ENCODE measurements around the gene NPIPB2.
"Not testable (repeated sequence)": the region's sequence is repeated elsewhere in the genome, so short reads cannot be mapped to it uniquely, and the experiment has no call there.

The NPIPB2 gene

DNA sequence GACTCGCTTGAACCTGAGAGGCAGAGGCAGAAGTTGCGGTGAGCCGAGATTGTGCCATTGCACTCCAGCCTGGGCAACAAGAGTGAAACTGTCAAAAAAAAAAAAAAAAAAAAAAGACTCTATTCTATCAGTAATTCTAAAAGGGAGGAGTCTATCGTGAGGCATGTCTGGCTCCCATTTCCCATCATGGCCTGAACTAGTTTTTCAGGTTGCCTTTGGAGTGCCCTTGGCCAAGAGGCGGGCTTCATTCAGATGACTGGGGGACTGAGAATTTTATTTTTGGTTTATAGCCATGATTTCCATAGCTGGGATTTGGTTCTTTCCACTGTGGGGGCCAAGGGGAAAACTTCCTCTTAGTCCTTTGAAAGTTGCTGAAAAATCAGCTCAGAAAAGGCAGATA is 31.2 kb upstream of the NPIPB2 start:
- H3K27me3 ChIP-seq (ENCODE audit: control insufficient read depth in 1 of 2, insufficient read depth in 2 of 2, low read length in 2 of 2): no peaks in the 10 kb centered on the region
- H3K9ac ChIP-seq (ENCODE audit: low read length in 2 of 2): no peak overlapping the region
- peaks cover 19% of the 10 kb centered on the region for H3K4me1 ChIP-seq (ENCODE audit: control insufficient read depth, insufficient read depth, low read length)
- H3K36me3 ChIP-seq (ENCODE audit: control insufficient read depth in 2 of 2, insufficient read depth in 2 of 2, low read length in 2 of 2): no peaks in the 10 kb centered on the region
- H3K9me3 ChIP-seq (ENCODE audit: control insufficient read depth in 2 of 2, low read length in 2 of 2): no peaks in the 10 kb centered on the region
- H3K4me3 ChIP-seq (ENCODE audit: low read length in 2 of 2): no peak overlapping the region
- no peak overlapping the region for H3K27ac ChIP-seq (ENCODE audit: low read length)

DNA sequence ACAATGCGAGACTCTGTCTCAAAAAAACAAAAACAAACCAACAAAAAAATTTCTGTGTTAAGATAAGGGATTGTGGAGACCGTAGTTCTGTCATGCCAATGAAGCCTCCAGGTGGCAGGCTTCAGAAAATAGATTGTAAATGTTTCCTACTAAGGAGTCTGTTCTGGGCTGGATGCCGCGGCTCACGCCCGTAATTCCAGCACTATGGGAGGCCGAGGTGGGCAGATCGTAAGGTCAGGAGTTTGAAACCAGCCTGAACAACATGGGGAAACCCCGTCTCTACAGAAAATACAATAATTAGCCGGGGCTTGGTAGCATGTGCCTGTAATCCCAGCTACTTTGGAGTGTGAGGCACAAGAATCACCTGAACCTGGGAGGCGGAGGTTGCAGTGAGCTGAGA is 30.3 kb upstream of the NPIPB2 start:
- Histone ChIP-seq H3K4me1 (ENCODE audit: control insufficient read depth, insufficient read depth, low read length) (peaks cover 9% of the 10 kb centered on the region), H3K9ac (ENCODE audit: low read length in 2 of 2) (no peak overlapping the region), H3K4me3 (ENCODE audit: low read length in 2 of 2) (no peak overlapping the region), H3K27me3 (ENCODE audit: control insufficient read depth in 1 of 2, insufficient read depth in 2 of 2, low read length in 2 of 2) (no peaks in the 10 kb centered on the region), H3K27ac (ENCODE audit: low read length) (no peak overlapping the region), H3K9me3 (ENCODE audit: control insufficient read depth in 2 of 2, low read length in 2 of 2) (no peaks in the 10 kb centered on the region), H3K36me3 (ENCODE audit: control insufficient read depth in 2 of 2, insufficient read depth in 2 of 2, low read length in 2 of 2) (no peaks in the 10 kb centered on the region)

DNA sequence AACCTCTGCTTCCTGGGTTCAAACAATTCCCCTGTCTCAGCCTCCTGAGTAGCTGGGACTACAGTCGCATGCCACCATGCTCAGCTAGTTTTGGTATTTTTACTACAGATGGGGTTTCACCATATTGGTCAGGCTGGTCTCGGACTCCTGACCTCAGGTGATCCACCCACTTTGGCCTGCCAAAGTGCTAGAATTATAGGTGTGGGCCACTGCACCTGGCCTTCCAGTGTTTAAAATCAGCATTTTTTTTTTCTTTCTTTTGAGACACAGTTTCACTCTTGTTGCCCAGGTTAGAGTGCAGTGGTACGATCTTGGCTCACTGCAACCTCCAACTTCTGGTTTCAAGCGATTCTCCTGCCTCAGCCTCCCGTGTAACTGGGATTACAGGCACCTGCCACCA is 28.4 kb upstream of the NPIPB2 start:
- H3K27me3 ChIP-seq (ENCODE audit: control insufficient read depth in 1 of 2, insufficient read depth in 2 of 2, low read length in 2 of 2); H3K4me1 ChIP-seq (ENCODE audit: control insufficient read depth, insufficient read depth, low read length); H3K27ac ChIP-seq (ENCODE audit: low read length); H3K4me3 ChIP-seq (ENCODE audit: low read length in 2 of 2); H3K36me3 ChIP-seq (ENCODE audit: control insufficient read depth in 2 of 2, insufficient read depth in 2 of 2, low read length in 2 of 2); H3K9me3 ChIP-seq (ENCODE audit: control insufficient read depth in 2 of 2, low read length in 2 of 2); H3K9ac ChIP-seq (ENCODE audit: low read length in 2 of 2): not testable (repeated sequence)

DNA sequence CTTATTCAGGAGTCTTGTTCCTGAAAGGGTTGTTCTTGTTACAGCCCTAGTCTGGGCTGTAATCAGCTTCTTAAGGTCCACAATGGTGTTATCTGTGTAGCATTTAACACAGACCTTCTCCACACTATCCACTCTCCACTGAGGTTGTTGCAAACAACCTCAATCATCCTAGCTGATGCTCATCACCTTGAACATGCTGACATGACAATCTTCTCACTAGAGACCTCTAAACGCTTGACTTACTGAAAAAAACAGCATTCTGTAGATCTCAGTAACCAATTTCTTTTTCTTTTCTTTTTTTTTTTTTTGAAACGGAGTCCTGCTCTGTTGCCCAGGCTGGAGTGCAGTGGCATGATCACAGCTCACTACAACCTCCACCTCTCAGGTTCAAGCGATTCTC is 26.7 kb upstream of the NPIPB2 start:
- Histone ChIP-seq H3K27ac (ENCODE audit: low read length) (no peak overlapping the region), H3K9me3 (ENCODE audit: control insufficient read depth in 2 of 2, low read length in 2 of 2) (no peaks in the 10 kb centered on the region), H3K4me1 (ENCODE audit: control insufficient read depth, insufficient read depth, low read length) (no peaks in the 10 kb centered on the region)

DNA sequence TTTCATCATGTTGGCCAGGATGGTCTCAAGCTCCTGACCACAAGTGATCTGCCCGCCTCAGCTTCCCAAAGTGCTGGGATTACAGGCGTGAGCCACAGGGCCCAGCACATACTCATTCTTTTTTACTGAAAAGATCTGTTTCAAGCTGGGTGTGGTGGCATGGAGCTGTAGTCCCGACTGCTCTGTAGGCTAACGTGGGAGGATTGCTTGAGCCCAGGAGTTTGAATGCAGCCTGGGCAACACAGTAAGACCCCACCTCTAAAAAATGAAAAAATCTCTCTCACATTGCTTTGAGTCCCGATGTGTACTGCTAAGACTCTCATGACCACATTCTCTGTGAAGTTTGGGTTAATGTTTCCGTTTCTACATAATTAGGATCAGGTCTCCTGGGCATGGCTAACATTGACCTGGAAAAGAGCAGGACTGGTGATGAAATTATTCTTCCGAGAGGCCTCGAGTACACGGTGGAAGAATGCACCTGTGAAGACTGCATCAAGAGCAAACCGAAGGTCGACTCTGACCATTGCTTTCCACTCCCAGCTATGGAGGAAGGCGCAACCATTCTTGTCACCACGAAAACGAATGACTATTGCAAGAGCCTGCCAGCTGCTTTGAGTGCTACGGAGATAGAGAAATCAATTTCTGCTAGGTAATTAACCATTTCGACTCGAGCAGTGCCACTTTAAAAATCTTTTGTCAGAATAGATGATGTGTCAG is 25.5 kb upstream of the NPIPB2 start:
- Histone ChIP-seq H3K4me1 (ENCODE audit: control insufficient read depth, insufficient read depth, low read length) (no peaks in the 10 kb centered on the region), H3K36me3 (ENCODE audit: control insufficient read depth in 2 of 2, insufficient read depth in 2 of 2, low read length in 2 of 2) (no peaks in the 10 kb centered on the region), H3K27ac (ENCODE audit: low read length) (no peak overlapping the region), H3K9me3 (ENCODE audit: control insufficient read depth in 2 of 2, low read length in 2 of 2) (no peaks in the 10 kb centered on the region), H3K4me3 (ENCODE audit: low read length in 2 of 2) (no peak overlapping the region), H3K9ac (ENCODE audit: low read length in 2 of 2) (no peak overlapping the region), H3K27me3 (ENCODE audit: control insufficient read depth in 1 of 2, insufficient read depth in 2 of 2, low read length in 2 of 2) (no peaks in the 10 kb centered on the region)

More for the DNA sequence above, 26.7 kb upstream of the NPIPB2 start:
- no peak overlapping the region for H3K4me3 ChIP-seq (ENCODE audit: low read length in 2 of 2)
- no peak overlapping the region for H3K9ac ChIP-seq (ENCODE audit: low read length in 2 of 2)
- H3K36me3 ChIP-seq (ENCODE audit: control insufficient read depth in 2 of 2, insufficient read depth in 2 of 2, low read length in 2 of 2): no peaks in the 10 kb centered on the region
- H3K27me3 ChIP-seq (ENCODE audit: control insufficient read depth in 1 of 2, insufficient read depth in 2 of 2, low read length in 2 of 2): no peaks in the 10 kb centered on the region

DNA sequence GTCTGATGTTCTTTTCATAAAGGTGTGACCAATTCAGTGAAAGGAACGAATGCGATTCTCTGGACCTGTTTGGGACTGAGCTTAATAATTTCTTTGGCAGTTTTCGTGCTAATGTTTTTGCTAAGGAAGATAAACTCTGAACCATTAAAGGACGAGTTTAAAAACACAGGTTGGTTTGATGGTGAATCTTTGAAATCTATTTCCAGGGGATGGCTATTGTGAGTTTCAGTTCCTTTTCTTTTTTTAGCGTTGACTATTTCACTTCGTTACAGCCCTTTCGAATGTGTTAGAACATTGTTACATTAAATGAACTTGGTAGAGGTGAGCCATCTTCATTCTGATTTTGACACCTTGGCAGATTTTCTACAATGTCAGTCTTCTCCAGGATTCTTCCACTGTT is 24.3 kb upstream of the NPIPB2 start:
- Histone ChIP-seq H3K4me1 (ENCODE audit: control insufficient read depth, insufficient read depth, low read length) (no peaks in the 10 kb centered on the region), H3K4me3 (ENCODE audit: low read length in 2 of 2) (no peak overlapping the region), H3K27me3 (ENCODE audit: control insufficient read depth in 1 of 2, insufficient read depth in 2 of 2, low read length in 2 of 2) (no peaks in the 10 kb centered on the region), H3K36me3 (ENCODE audit: control insufficient read depth in 2 of 2, insufficient read depth in 2 of 2, low read length in 2 of 2) (no peaks in the 10 kb centered on the region), H3K9me3 (ENCODE audit: control insufficient read depth in 2 of 2, low read length in 2 of 2) (no peaks in the 10 kb centered on the region), H3K27ac (ENCODE audit: low read length) (no peak overlapping the region), H3K9ac (ENCODE audit: low read length in 2 of 2) (no peak overlapping the region)

DNA sequence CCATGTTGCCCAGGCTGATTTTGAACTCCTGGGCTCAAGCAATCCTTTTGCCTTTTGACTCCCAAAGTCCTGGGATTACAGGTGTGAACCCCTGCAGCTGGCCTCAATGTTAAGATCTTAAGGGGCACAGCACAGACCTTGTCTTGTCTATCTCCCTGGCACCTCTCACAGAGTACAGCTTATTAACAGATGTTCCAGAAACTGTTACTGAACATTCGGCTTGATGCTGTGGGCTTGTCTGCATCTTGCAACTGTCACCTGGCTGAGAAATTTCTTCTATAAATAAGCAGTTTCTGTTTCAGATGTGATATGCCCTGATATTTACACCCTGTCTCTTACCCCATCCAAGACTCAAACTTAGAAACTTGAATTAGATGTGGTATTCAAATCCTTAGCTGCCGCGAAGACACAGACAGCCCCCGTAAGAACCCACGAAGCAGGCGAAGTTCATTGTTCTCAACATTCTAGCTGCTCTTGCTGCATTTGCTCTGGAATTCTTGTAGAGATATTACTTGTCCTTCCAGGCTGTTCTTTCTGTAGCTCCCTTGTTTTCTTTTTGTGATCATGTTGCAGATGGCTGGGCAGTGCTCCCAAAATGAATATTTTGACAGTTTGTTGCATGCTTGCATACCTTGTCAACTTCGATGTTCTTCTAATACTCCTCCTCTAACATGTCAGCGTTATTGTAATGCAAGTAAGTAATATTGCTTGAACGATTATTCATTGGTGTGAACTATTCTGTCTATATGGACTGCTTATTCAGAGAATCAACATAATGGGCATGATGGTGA is 23.1 kb upstream of the NPIPB2 start, which contains the start of gene TNFRSF17:
TNFRSF17 (plus strand) TSS at position 450 of the 791 bp plus-strand sequence; CDS start at position 565, 115 bp downstream.
- no peaks in the 10 kb centered on the region for H3K4me1 ChIP-seq (ENCODE audit: control insufficient read depth, insufficient read depth, low read length)
- H3K9me3 ChIP-seq (ENCODE audit: control insufficient read depth in 2 of 2, low read length in 2 of 2): no peaks in the 10 kb centered on the region
- no peak within 1 kb of the TSS for H3K27ac ChIP-seq (ENCODE audit: low read length)
- no peaks in the 10 kb centered on the region for H3K27me3 ChIP-seq (ENCODE audit: control insufficient read depth in 1 of 2, insufficient read depth in 2 of 2, low read length in 2 of 2)
- no peak within 1 kb of the TSS for H3K9ac ChIP-seq (ENCODE audit: low read length in 2 of 2)
- no peaks in the 10 kb centered on the region for H3K36me3 ChIP-seq (ENCODE audit: control insufficient read depth in 2 of 2, insufficient read depth in 2 of 2, low read length in 2 of 2)
- H3K4me3 ChIP-seq (ENCODE audit: low read length in 2 of 2): no peak within 1 kb of the TSS

DNA sequence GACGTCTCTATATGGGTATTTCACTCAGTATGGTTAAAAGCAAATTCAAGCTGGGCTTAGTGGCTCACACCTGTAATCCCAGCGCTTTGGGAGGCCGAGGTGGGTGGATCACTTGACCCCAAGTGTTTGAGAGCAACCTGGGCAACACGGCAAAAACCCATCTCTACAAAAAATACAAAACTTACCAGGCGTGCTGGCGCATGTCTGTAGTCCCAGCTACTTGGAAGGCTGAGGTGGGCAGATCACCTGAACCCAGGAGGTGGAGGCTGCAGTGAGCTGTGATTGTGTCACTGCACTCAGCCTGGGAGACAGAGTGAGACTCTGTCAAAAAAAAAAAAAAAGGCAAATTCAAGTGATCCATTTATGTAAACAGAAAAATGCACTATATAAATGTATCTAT is 21.9 kb upstream of the NPIPB2 start:
- no peaks in the 10 kb centered on the region for H3K36me3 ChIP-seq (ENCODE audit: control insufficient read depth in 2 of 2, insufficient read depth in 2 of 2, low read length in 2 of 2)
- H3K27me3 ChIP-seq (ENCODE audit: control insufficient read depth in 1 of 2, insufficient read depth in 2 of 2, low read length in 2 of 2): no peaks in the 10 kb centered on the region
- no peak overlapping the region for H3K4me3 ChIP-seq (ENCODE audit: low read length in 2 of 2)
- H3K27ac ChIP-seq (ENCODE audit: low read length): no peak overlapping the region
- H3K9me3 ChIP-seq (ENCODE audit: control insufficient read depth in 2 of 2, low read length in 2 of 2): no peaks in the 10 kb centered on the region
- H3K9ac ChIP-seq (ENCODE audit: low read length in 2 of 2): no peak overlapping the region
- H3K4me1 ChIP-seq (ENCODE audit: control insufficient read depth, insufficient read depth, low read length): no peaks in the 10 kb centered on the region

DNA sequence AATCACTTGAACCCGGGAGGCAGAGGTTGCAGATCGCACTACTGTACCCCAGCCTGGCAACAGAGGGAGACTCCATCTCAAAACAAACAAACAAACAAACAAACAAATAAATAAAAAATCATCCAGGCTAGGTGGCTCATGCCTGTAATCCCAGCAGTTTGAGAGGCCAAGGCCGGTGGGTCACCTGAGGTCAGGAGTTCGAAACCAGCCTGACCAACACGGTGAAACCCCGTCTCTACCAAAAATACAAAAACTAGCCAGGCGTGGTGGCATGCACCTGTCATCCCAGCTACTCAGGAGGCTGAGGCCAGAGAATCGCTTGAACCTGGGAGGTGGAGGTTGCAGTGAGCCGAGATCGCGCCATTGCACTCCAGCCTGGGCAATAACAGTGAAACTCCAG is 21.1 kb upstream of the NPIPB2 start:
- not testable (repeated sequence) for H3K27me3 ChIP-seq (ENCODE audit: control insufficient read depth in 1 of 2, insufficient read depth in 2 of 2, low read length in 2 of 2); H3K4me1 ChIP-seq (ENCODE audit: control insufficient read depth, insufficient read depth, low read length); H3K9ac ChIP-seq (ENCODE audit: low read length in 2 of 2); H3K9me3 ChIP-seq (ENCODE audit: control insufficient read depth in 2 of 2, low read length in 2 of 2); H3K4me3 ChIP-seq (ENCODE audit: low read length in 2 of 2); H3K36me3 ChIP-seq (ENCODE audit: control insufficient read depth in 2 of 2, insufficient read depth in 2 of 2, low read length in 2 of 2); H3K27ac ChIP-seq (ENCODE audit: low read length)

DNA sequence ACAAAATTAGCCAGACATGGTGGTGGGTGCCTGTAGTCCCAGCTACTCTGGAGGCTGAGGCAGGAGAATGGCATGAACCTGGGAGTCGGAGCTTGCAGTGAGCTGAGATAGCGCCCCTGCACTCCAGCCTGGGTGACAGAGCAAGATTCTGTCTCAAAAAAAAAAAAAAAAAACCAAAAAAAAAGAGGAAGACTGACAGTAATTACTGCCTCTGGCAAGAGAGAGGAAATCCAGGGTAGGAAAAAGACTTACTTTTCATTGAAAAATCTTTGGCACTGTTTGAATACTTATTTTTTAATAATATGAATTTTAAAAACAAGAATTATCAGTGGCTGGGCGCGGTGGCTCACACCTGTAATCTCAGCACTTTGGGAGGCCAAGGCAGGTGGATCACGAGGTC is 20.6 kb upstream of the NPIPB2 start:
- H3K9ac ChIP-seq (ENCODE audit: low read length in 2 of 2); H3K27ac ChIP-seq (ENCODE audit: low read length); H3K4me3 ChIP-seq (ENCODE audit: low read length in 2 of 2); H3K27me3 ChIP-seq (ENCODE audit: control insufficient read depth in 1 of 2, insufficient read depth in 2 of 2, low read length in 2 of 2); H3K36me3 ChIP-seq (ENCODE audit: control insufficient read depth in 2 of 2, insufficient read depth in 2 of 2, low read length in 2 of 2); H3K4me1 ChIP-seq (ENCODE audit: control insufficient read depth, insufficient read depth, low read length); H3K9me3 ChIP-seq (ENCODE audit: control insufficient read depth in 2 of 2, low read length in 2 of 2): not testable (repeated sequence)
